ENCODE results near the gene IL18RAP. TPM values are rescaled to one million over a fixed set of nuclear protein-coding genes. Genes with fewer than 3 reads are reported as not detected.

The IL18RAP gene
- total RNA-seq, 1 experiment from 2014 or later: not detected

DNA sequence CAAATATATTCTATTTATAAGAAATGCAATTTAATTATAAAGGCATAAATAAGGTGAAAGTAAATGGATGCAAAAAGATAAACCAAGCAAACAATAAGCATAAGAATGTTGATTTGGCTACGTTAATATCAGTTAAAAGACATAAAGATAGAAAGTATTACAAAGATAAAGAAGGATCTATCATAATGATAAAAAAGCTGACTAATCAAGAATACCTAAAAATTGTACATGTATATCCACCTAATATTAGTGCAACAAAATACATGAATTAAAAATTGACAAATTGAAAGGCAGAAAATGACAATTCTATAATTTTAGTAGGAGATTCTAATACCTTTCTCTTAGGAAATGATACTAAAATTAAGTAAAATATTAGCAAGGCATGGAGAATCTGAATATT, 71.6 kb downstream of the IL18RAP start:
- ChIA-PET POLR2A (ENCODE audit: low non-redundant PET) (no interaction called here), CTCF (no interaction called here)
- TF ChIP-seq, protein P1, sequence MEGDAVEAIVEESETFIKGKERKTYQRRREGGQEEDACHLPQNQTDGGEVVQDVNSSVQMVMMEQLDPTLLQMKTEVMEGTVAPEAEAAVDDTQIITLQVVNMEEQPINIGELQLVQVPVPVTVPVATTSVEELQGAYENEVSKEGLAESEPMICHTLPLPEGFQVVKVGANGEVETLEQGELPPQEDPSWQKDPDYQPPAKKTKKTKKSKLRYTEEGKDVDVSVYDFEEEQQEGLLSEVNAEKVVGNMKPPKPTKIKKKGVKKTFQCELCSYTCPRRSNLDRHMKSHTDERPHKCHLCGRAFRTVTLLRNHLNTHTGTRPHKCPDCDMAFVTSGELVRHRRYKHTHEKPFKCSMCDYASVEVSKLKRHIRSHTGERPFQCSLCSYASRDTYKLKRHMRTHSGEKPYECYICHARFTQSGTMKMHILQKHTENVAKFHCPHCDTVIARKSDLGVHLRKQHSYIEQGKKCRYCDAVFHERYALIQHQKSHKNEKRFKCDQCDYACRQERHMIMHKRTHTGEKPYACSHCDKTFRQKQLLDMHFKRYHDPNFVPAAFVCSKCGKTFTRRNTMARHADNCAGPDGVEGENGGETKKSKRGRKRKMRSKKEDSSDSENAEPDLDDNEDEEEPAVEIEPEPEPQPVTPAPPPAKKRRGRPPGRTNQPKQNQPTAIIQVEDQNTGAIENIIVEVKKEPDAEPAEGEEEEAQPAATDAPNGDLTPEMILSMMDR (conservative IDR thresholded peaks at IDR 0.05; ENCODE audit: low read depth, low read length): no peak
- TF ChIP-seq EZH2 (IDR thresholded peaks at IDR 0.05; ENCODE audit: borderline replicate concordance, low read depth, low read length, poor library complexity, severe bottlenecking): no peak
- no peaks in the 10 kb centered on the region for H3K36me3 ChIP-seq (ENCODE audit: insufficient read depth, low read length, poor library complexity, severe bottlenecking)
- no peak overlapping the region for H3K4me3 ChIP-seq (ENCODE audit: low read depth, low read length, poor library complexity, severe bottlenecking)
- no peak overlapping the region for H3K27ac ChIP-seq (ENCODE audit: low read depth, low read length, poor library complexity, severe bottlenecking)
- no peaks in the 10 kb centered on the region for H3K27me3 ChIP-seq (replicated peaks; ENCODE audit: insufficient read depth, low read depth, low read length, poor library complexity)
- no peaks in the 10 kb centered on the region for H3K9me3 ChIP-seq (ENCODE audit: low read depth, low read length, poor library complexity, severe bottlenecking)
- DNase-seq (ENCODE audit: low spot score): no peak
- H3K4me1 ChIP-seq (ENCODE audit: insufficient read depth, low read length, poor library complexity, severe bottlenecking): no peaks in the 10 kb centered on the region
- no TSS peak for BruUV-seq (replicated peaks)
- intact Hi-C loops (cut with micrococcal nuclease; ENCODE audit: unreplicated experiment): no loop called here

DNA sequence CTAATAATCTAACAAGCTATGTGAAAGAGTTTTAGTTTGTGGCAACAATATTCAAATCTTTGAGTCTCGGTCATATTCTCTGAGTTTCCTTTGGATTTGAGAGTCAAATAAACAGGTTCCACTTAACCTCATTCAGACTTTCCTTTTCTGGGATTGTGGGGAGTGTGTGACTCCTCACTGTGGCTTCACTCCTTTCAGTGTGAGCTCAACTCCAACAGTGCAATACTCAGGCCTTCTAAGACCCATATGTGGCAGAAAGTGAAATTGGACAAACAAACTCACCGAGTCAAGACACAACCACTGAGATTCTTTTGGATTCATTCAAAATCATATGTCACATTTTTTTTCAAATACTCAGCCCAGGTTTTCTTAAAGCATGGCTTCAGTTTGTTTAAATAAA, 75.5 kb downstream of the IL18RAP start:
- BruUV-seq (replicated peaks): no TSS peak
- no peak for DNase-seq (ENCODE audit: low spot score)
- CTCF ChIA-PET: no interaction called here
- H3K27ac ChIP-seq (ENCODE audit: low read depth, low read length, poor library complexity, severe bottlenecking): no peak overlapping the region
- no peaks in the 10 kb centered on the region for H3K9me3 ChIP-seq (ENCODE audit: low read depth, low read length, poor library complexity, severe bottlenecking)
- intact Hi-C loops (cut with micrococcal nuclease; ENCODE audit: unreplicated experiment): no loop called here
- H3K27me3 ChIP-seq (replicated peaks; ENCODE audit: insufficient read depth, low read depth, low read length, poor library complexity): no peaks in the 10 kb centered on the region
- TF ChIP-seq, protein P1 (conservative IDR thresholded peaks at IDR 0.05; ENCODE audit: low read depth, low read length): no peak
- no peak for TF ChIP-seq EZH2 (IDR thresholded peaks at IDR 0.05; ENCODE audit: borderline replicate concordance, low read depth, low read length, poor library complexity, severe bottlenecking)
- POLR2A ChIA-PET (ENCODE audit: low non-redundant PET): no interaction called here
- H3K36me3 ChIP-seq (ENCODE audit: insufficient read depth, low read length, poor library complexity, severe bottlenecking): no peaks in the 10 kb centered on the region
- H3K4me3 ChIP-seq (ENCODE audit: low read depth, low read length, poor library complexity, severe bottlenecking): no peak overlapping the region
- no peaks in the 10 kb centered on the region for H3K4me1 ChIP-seq (ENCODE audit: insufficient read depth, low read length, poor library complexity, severe bottlenecking)

DNA sequence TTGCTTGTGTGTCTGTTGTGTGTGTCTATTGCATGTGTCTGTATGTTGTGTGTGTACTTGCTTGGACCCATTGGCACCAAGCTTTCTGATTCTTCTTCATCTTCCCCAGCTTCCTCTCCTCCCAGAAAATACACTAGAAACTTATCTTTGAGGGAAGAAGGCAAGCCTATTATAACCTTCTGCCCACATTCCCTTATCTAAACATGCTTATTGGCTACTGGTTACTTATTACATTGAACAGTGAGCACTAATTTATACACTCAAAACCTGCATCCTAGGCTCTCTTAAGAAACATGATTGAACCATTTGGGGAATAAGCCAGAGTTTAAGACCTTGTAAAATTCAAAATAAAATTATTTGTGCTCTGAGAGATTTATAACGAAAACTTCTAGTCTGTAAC, 76.6 kb downstream of the IL18RAP start:
- Histone ChIP-seq H3K4me3 (ENCODE audit: low read depth, low read length, poor library complexity, severe bottlenecking) (no peak overlapping the region), H3K9me3 (ENCODE audit: low read depth, low read length, poor library complexity, severe bottlenecking) (no peaks in the 10 kb centered on the region), H3K36me3 (ENCODE audit: insufficient read depth, low read length, poor library complexity, severe bottlenecking) (no peaks in the 10 kb centered on the region), H3K27me3 (replicated peaks; ENCODE audit: insufficient read depth, low read depth, low read length, poor library complexity) (no peaks in the 10 kb centered on the region), H3K27ac (ENCODE audit: low read depth, low read length, poor library complexity, severe bottlenecking) (no peak overlapping the region), H3K4me1 (ENCODE audit: insufficient read depth, low read length, poor library complexity, severe bottlenecking) (no peaks in the 10 kb centered on the region)
- BruUV-seq (replicated peaks): no TSS peak
- POLR2A ChIA-PET (ENCODE audit: low non-redundant PET): no interaction called here
- DNase-seq (ENCODE audit: low spot score): no peak
- intact Hi-C loops (cut with micrococcal nuclease; ENCODE audit: unreplicated experiment): no loop called here
- CTCF ChIA-PET: no interaction called here
- no peak for TF ChIP-seq EZH2 (IDR thresholded peaks at IDR 0.05; ENCODE audit: borderline replicate concordance, low read depth, low read length, poor library complexity, severe bottlenecking)

Small RNA genes within 50 kb of the gene (microRNA-seq; reads per million reads assigned to microRNA genes)
- not detected for gene MIR4772

Other genes starting within 250 kb of the IL18RAP start
- not detected in 2 replicates for gene IL1RL2, start 236.1 kb upstream of the IL18RAP start, total RNA-seq (2021)
- gene IL1RL1, start 111.6 kb upstream of the IL18RAP start, total RNA-seq (2021): not detected in 2 replicates
- gene IL18R1, start 67.4 kb upstream of the IL18RAP start, total RNA-seq (2021): not detected in 2 replicates
- 0.11 and 0.17 TPM in 2 replicates for gene SLC9A4, start 50.1 kb downstream of the IL18RAP start, total RNA-seq (2021)
- gene SLC9A2, start 196.4 kb downstream of the IL18RAP start, total RNA-seq (2021): not detected in 2 replicates